Panc1 (cell line): ENCODE measurements around the gene EHBP1. TPM values are rescaled to one million over a fixed set of nuclear protein-coding genes. Genes with fewer than 3 reads are reported as not detected.

Source experiments
- ATAC-seq: fragments of 200-7000 bp; cut with Tn5 transposase; 2 replicates; pipeline ENCODE4 v1.9.1; 2020; ENCODE audit warnings: mild to moderate bottlenecking, moderate library complexity
- BruUV-seq: library from RNA; stranded (reverse); fragments of 400-500 nt; replicated peaks from 2 replicates; lab custom pipeline; 2021; lab: Mats Ljungman, UMichigan
- CTCF ChIA-PET: fragments of 300-600 bp; sonication (Branson Sonifier 250); formaldehyde crosslinking; loops from one replicate; lab custom pipeline; 2022; ENCODE audit warnings: antibody characterized with exemption; lab: Charles Lee
- POLR2A ChIA-PET: fragments of 300-600 bp; sonication (Branson Sonifier 250); formaldehyde crosslinking; loops from one replicate; lab custom pipeline; 2022; ENCODE audit warnings: antibody characterized with exemption; lab: Charles Lee
- DNase-seq: peaks from one replicate; pipeline ENCODE4 v3.0.0-alpha.2; 2010; ENCODE audit warnings: low read depth, low spot score
- H3K27ac ChIP-seq: 2 replicates; pipeline ENCODE4 v1.5.1; 2011; ENCODE audit warnings: mild to moderate bottlenecking, low read length, inconsistent platforms
- H3K27me3 ChIP-seq: fragments of 200-500 bp; sonication (Bioruptor generic); 2 replicates; pipeline ENCODE4 v1.6.0; 2014; ENCODE audit warnings: low read length, inconsistent platforms; ENCODE audit not compliant: control insufficient read depth, insufficient read depth
- H3K36me3 ChIP-seq: fragments of 200-500 bp; sonication (Bioruptor generic); 2 replicates; pipeline ENCODE4 v1.5.1; 2014; ENCODE audit warnings: inconsistent platforms, mild to moderate bottlenecking, low read length, moderate library complexity; ENCODE audit not compliant: control insufficient read depth, insufficient read depth
- H3K4me1 ChIP-seq: 2 replicates; pipeline ENCODE4 v1.5.1; 2011; ENCODE audit warnings: inconsistent platforms, mild to moderate bottlenecking, low read length, moderate library complexity; ENCODE audit not compliant: control insufficient read depth, insufficient read depth
- H3K4me3 ChIP-seq, 2 experiments: 2 replicates each; pipeline ENCODE4 v1.5.1; 2011 to 2012; ENCODE audit warnings: low read depth in 2 of 2, low read length in 2 of 2, mild to moderate bottlenecking in 2 of 2, inconsistent platforms in 1 of 2, moderate library complexity in 1 of 2
- H3K9me3 ChIP-seq: fragments of 200-500 bp; sonication (Bioruptor generic); 2 replicates; pipeline ENCODE4 v1.5.1; 2014; ENCODE audit warnings: low read depth, mild to moderate bottlenecking, inconsistent platforms, low read length, moderate library complexity; ENCODE audit not compliant: control insufficient read depth, insufficient read depth
- POLR2AphosphoS5 ChIP-seq: IDR thresholded peaks from 2 replicates; pipeline ENCODE4 v1.6.1; 2012; ENCODE audit warnings: mild to moderate bottlenecking, low read depth, low read length, moderate library complexity
- SIN3A ChIP-seq: IDR thresholded peaks from 2 replicates; pipeline ENCODE4 v1.6.1; 2012; ENCODE audit warnings: low read depth, mild to moderate bottlenecking, low read length, moderate library complexity, borderline replicate concordance; ENCODE audit not compliant: insufficient read depth
- TCF7L2 ChIP-seq: IDR thresholded peaks from 2 replicates; pipeline ENCODE4 v1.6.1; 2011; ENCODE audit warnings: mild to moderate bottlenecking, low read depth, low read length, inconsistent platforms
- in situ Hi-C: cut with HindIII; loops from 2 replicates; pipeline ENCODE4 v1.10.0; 2016; ENCODE audit warnings: low sequenced_read_pairs, low pct_unique_long_range_greater_than_20kb
- intact Hi-C: fragments of 100-400 bp; cut with micrococcal nuclease; formaldehyde crosslinking; loops from one replicate; pipeline ENCODE4 v1.10.0; 2022; ENCODE audit not compliant: unreplicated experiment
- total RNA-seq: library from RNA; stranded (reverse); gene quantifications from one replicate; pipeline ENCODE4 v1.2.1, GENCODE V29; 2021; ENCODE audit not compliant: unreplicated experiment
- TF ChIP-seq, protein P1 (sequence below): fragments of 450-650 bp; IDR thresholded peaks from 2 replicates; pipeline ENCODE4 v1.5.1; 2017; ENCODE audit warnings: mild to moderate bottlenecking
- TF ChIP-seq, protein P2 (sequence below), 2 experiments: IDR thresholded peaks; 2 replicates each; pipeline ENCODE4 v1.6.1; 2011 to 2012; ENCODE audit warnings: low read depth in 2 of 2, control low read depth in 1 of 2, low read length in 1 of 2, mild to moderate bottlenecking in 1 of 2, moderate library complexity in 1 of 2; ENCODE audit not compliant: insufficient read depth in 1 of 2

The EHBP1 gene
- total RNA-seq, 1 experiment from 2014 or later, result 46.1 TPM

DNA sequence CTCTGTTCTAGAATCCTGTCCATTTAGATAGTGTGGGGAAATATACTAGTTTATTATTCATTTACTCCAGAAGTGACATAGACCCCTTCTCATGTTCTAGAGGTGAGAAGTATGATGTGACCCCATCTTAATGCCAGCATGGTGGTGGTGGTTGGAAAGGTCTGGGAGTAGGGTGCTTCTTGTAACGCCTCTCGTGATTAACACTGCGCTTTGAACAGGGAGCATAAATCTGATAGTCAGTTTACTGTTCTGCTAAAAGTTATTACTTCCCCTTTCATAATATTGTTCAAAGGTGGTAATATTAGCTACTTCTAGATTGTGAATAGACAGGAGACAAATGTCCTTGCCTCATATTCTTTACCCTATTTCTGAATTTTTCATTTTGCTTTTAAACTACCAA, 35.6 kb downstream of the EHBP1 start:
- no peaks in the 10 kb centered on the region for H3K9me3 ChIP-seq
- intact Hi-C loops (no loop called here), in situ Hi-C loops (no loop called here)
- BruUV-seq, result no TSS peak
- no peaks in the 10 kb centered on the region for H3K27me3 ChIP-seq
- ATAC-seq (no peak), DNase-seq (no peak)
- H3K4me1 ChIP-seq, result no peaks in the 10 kb centered on the region; the same call in 1 of the 2 replicates
- ChIA-PET POLR2A (no interaction called here), CTCF (no interaction called here)
- no peaks in the 10 kb centered on the region for H3K36me3 ChIP-seq
- no peak overlapping the region for H3K27ac ChIP-seq
- no peak overlapping the region for H3K4me3 ChIP-seq
- TF ChIP-seq, protein P1, sequence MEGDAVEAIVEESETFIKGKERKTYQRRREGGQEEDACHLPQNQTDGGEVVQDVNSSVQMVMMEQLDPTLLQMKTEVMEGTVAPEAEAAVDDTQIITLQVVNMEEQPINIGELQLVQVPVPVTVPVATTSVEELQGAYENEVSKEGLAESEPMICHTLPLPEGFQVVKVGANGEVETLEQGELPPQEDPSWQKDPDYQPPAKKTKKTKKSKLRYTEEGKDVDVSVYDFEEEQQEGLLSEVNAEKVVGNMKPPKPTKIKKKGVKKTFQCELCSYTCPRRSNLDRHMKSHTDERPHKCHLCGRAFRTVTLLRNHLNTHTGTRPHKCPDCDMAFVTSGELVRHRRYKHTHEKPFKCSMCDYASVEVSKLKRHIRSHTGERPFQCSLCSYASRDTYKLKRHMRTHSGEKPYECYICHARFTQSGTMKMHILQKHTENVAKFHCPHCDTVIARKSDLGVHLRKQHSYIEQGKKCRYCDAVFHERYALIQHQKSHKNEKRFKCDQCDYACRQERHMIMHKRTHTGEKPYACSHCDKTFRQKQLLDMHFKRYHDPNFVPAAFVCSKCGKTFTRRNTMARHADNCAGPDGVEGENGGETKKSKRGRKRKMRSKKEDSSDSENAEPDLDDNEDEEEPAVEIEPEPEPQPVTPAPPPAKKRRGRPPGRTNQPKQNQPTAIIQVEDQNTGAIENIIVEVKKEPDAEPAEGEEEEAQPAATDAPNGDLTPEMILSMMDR, result no peak
- TF ChIP-seq POLR2AphosphoS5, result no peak
- no peak for TF ChIP-seq TCF7L2
- no peak for TF ChIP-seq SIN3A
- TF ChIP-seq, protein P2, sequence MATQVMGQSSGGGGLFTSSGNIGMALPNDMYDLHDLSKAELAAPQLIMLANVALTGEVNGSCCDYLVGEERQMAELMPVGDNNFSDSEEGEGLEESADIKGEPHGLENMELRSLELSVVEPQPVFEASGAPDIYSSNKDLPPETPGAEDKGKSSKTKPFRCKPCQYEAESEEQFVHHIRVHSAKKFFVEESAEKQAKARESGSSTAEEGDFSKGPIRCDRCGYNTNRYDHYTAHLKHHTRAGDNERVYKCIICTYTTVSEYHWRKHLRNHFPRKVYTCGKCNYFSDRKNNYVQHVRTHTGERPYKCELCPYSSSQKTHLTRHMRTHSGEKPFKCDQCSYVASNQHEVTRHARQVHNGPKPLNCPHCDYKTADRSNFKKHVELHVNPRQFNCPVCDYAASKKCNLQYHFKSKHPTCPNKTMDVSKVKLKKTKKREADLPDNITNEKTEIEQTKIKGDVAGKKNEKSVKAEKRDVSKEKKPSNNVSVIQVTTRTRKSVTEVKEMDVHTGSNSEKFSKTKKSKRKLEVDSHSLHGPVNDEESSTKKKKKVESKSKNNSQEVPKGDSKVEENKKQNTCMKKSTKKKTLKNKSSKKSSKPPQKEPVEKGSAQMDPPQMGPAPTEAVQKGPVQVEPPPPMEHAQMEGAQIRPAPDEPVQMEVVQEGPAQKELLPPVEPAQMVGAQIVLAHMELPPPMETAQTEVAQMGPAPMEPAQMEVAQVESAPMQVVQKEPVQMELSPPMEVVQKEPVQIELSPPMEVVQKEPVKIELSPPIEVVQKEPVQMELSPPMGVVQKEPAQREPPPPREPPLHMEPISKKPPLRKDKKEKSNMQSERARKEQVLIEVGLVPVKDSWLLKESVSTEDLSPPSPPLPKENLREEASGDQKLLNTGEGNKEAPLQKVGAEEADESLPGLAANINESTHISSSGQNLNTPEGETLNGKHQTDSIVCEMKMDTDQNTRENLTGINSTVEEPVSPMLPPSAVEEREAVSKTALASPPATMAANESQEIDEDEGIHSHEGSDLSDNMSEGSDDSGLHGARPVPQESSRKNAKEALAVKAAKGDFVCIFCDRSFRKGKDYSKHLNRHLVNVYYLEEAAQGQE (IDR thresholded peaks at IDR 0.05; ENCODE audit: insufficient read depth in 1 of 2, low read depth in 2 of 2, low read length in 1 of 2), result no peak

DNA sequence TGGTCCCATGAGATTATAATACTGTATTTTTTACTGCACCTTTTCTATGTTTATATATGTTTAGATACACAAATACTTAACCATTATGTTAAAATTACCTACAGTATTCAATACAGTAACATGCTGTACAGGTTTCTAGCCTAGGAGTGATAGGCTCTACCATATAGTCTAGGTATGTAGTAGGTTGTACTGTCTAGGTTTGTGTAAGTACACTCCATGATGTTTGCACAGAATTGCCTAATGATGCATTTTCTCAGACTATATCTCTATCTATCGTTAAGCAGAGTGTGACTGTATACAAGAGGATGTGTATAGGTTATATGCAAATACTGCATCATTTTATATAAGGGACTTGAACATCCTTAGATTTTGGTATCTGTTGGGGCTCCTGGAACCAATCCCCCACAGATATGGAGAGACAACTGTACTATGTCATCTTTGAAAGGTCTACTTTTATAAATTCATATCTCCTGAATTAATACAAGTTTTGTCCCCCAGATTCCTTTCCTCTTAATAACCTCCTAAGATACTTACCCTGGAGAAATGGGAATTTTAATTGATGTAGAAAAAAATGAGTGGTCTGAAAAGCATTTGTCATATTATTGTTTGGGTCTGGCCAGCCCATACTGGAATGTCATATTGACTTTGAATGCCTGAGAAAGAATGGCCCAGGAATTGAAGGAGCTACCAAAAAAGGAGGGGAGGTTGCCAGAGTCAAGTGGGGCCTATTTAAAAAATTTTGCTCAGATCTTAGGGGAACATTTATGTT, 36.6 kb downstream of the EHBP1 start:
- H3K27me3 ChIP-seq, result no peaks in the 10 kb centered on the region
- H3K4me1 ChIP-seq, result no peaks in the 10 kb centered on the region; the same call in 1 of the 2 replicates
- H3K27ac ChIP-seq, result no peak overlapping the region
- POLR2A ChIA-PET, result no interaction called here
- H3K36me3 ChIP-seq, result no peaks in the 10 kb centered on the region
- TF ChIP-seq POLR2AphosphoS5, result no peak
- TF ChIP-seq SIN3A, result no peak
- no peak for TF ChIP-seq TCF7L2
- TF ChIP-seq, protein P2 (IDR thresholded peaks at IDR 0.05; ENCODE audit: insufficient read depth in 1 of 2, low read depth in 2 of 2, low read length in 1 of 2), result no peak
- TF ChIP-seq, protein P1, result no peak
- ATAC-seq (no peak), DNase-seq (no peak)
- BruUV-seq, result no TSS peak
- intact Hi-C loops, result no loop called here
- CTCF ChIA-PET, result no interaction called here
- no peaks in the 10 kb centered on the region for H3K9me3 ChIP-seq
- in situ Hi-C loops, result no loop called here
- H3K4me3 ChIP-seq, result no peak overlapping the region
